Astrocyte of the cerebellum (primary cell): ENCODE measurements around the gene OSBPL8.

Source experiments
- DNase-seq: peaks from one replicate; pipeline ENCODE4 v3.0.0-alpha.2; 2011; ENCODE audit warnings: low read depth
- H3K4me3 ChIP-seq: 2 replicates; pipeline ENCODE4 v1.5.1; 2011; ENCODE audit warnings: mild to moderate bottlenecking, low read depth, low read length, moderate library complexity
- in situ Hi-C: cut with HindIII; loops from 2 replicates; pipeline ENCODE4 v1.10.0; 2017; ENCODE audit warnings: low sequenced_read_pairs
- TF ChIP-seq, protein P1 (sequence below): IDR thresholded peaks from 2 replicates; pipeline ENCODE4 v1.5.1; 2012; ENCODE audit warnings: low read length, low read depth, moderate library complexity, mild to moderate bottlenecking; ENCODE audit errors: missing control alignments

OSBPL8 gene

DNA sequence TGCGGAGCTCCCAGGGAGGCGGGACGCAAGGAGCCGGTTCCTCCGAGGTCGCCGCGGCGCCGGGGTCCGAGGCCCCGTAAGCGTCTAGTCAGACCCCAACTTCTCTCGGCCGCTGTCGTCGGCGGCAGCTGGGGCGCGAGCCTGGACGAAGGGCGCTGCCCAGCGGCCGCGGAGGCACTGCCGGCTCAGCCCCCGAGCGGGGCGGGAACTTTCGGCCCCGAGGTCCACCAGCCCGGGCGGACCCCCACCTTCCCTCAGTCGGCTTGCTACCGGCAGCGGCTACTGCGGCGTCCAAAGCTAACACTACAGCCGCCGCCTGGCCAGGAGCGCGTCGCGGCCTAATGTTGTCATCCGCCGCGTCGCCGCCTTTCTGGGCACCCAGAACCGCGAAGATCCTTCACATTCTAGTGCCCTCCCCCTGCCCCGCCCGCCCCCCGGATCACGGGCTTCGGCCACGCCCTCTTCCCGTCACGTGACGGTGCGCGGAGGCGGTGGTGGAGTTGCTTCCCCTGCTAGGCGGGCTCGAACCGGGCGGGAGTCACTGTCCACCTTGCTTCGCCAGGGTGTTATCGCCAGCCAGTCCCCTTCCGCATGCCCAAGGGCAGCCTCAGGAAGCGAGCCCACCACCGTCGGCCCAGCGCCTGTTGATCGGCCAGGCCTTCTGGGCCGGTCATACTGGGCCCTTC lies at the start of gene OSBPL8:
TSS of gene OSBPL8 (minus strand) at position 372 of the 686 bp plus-strand sequence. CDS start 72,220 bp downstream, outside the sequence.
- TF ChIP-seq, protein P1, sequence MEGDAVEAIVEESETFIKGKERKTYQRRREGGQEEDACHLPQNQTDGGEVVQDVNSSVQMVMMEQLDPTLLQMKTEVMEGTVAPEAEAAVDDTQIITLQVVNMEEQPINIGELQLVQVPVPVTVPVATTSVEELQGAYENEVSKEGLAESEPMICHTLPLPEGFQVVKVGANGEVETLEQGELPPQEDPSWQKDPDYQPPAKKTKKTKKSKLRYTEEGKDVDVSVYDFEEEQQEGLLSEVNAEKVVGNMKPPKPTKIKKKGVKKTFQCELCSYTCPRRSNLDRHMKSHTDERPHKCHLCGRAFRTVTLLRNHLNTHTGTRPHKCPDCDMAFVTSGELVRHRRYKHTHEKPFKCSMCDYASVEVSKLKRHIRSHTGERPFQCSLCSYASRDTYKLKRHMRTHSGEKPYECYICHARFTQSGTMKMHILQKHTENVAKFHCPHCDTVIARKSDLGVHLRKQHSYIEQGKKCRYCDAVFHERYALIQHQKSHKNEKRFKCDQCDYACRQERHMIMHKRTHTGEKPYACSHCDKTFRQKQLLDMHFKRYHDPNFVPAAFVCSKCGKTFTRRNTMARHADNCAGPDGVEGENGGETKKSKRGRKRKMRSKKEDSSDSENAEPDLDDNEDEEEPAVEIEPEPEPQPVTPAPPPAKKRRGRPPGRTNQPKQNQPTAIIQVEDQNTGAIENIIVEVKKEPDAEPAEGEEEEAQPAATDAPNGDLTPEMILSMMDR: no peak
- in situ Hi-C loops: no loop called here
- H3K4me3 ChIP-seq: peak within 1 kb of the TSS; percentile 93
- peak; percentile 62 for DNase-seq

- TF ChIP-seq, protein P1: no peak
- no peak overlapping the region for H3K4me3 ChIP-seq
- no peak for DNase-seq
- in situ Hi-C loops: no loop called here
These were observed 48.5 kb upstream of the OSBPL8 start for GRCh38 chr12:76608070-76608469.

GRCh38 chr12:76595056-76595455 lies 35.5 kb upstream of the OSBPL8 start:
- in situ Hi-C loops: no loop called here
- DNase-seq: no peak
- TF ChIP-seq, protein P1: no peak
- no peak overlapping the region for H3K4me3 ChIP-seq

DNA sequence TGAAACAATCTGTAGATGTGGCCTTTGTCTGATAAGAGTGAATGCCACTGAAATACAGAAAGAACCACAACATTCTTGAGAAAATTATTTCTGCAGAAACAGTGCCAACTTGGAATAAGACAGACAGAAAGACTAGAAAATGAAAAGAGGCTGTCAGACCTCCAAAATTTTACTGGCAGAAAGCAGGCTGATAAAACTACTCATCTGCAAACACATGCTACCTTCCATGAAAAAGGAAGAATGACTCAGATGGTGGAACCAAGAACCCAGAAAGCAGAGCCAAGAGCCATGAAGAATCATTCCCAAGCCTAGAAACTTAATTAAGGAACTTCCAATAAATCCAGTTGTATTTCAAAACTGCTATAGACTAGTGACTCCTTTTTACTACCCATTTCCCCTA lies 31.9 kb upstream of the OSBPL8 start:
- in situ Hi-C loops: no loop called here
- TF ChIP-seq, protein P1: no peak
- peak; percentile 49 for DNase-seq
- no peak overlapping the region for H3K4me3 ChIP-seq

- in situ Hi-C loops: no loop called here
- DNase-seq: no peak
- H3K4me3 ChIP-seq: no peak overlapping the region
- TF ChIP-seq, protein P1: no peak
These were observed 30.6 kb upstream of the OSBPL8 start for GRCh38 chr12:76590131-76590530.

GRCh38 chr12:76588881-76589565 lies 29.5 kb upstream of the OSBPL8 start:
- TF ChIP-seq, protein P1: no peak
- in situ Hi-C loops: no loop called here
- no peak for DNase-seq
- H3K4me3 ChIP-seq: no peak overlapping the region
